SIG-M5 treated with dmso at 0.1 percent for 504 hours (cell line): Measurements from ENCODE around the gene AATK.
"Not testable (repeated sequence)": the region's sequence is repeated elsewhere in the genome, so short reads cannot be mapped to it uniquely, and the experiment has no call there.

ENCODE experiments used
- DNase-seq: peaks from one replicate; lab custom pipeline; 2025; ENCODE audit not compliant: unreplicated experiment; lab: John Stamatoyannopoulos, UW

AATK gene

GRCh38 chr17:81163703-81164370, 2.2 kb downstream of the AATK start:
- DNase-seq: no peak

GRCh38 chr17:81163051-81163695, 2.8 kb downstream of the AATK start:
- no peak for DNase-seq

GRCh38 chr17:81162491-81162890, 3.5 kb downstream of the AATK start:
- DNase-seq: no peak

GRCh38 chr17:81161972-81162371, 4.0 kb downstream of the AATK start:
- DNase-seq: no peak

- DNase-seq: no peak
Observed at GRCh38 chr17:81161536-81161935, 4.5 kb downstream of the AATK start.

- no peak for DNase-seq
Observed at GRCh38 chr17:81160747-81161453, 5.1 kb downstream of the AATK start.

GRCh38 chr17:81160306-81160705, 5.7 kb downstream of the AATK start:
- no peak for DNase-seq

- DNase-seq: no peak
Observed at GRCh38 chr17:81159611-81160265, 6.3 kb downstream of the AATK start.

GRCh38 chr17:81158688-81159590, 7.1 kb downstream of the AATK start:
- DNase-seq: no peak

- DNase-seq: no peak
Observed at GRCh38 chr17:81157848-81158687, 8.0 kb downstream of the AATK start.

- no peak for DNase-seq
Observed at GRCh38 chr17:81156866-81157805, 8.9 kb downstream of the AATK start.

GRCh38 chr17:81154961-81155360, 11.1 kb downstream of the AATK start:
- DNase-seq: no peak

- DNase-seq: not testable (repeated sequence)
Observed at GRCh38 chr17:81154016-81154415, 12.0 kb downstream of the AATK start.

GRCh38 chr17:81153340-81153803, 12.6 kb downstream of the AATK start:
- no peak for DNase-seq

- no peak for DNase-seq
Observed at GRCh38 chr17:81152288-81152828, 13.7 kb downstream of the AATK start.

GRCh38 chr17:81151278-81151677, 14.7 kb downstream of the AATK start:
- DNase-seq: no peak

GRCh38 chr17:81150377-81151077, 15.5 kb downstream of the AATK start:
- peak; percentile 23 for DNase-seq
